Measurements from ENCODE around the gene VPS29.

VPS29 gene

DNA sequence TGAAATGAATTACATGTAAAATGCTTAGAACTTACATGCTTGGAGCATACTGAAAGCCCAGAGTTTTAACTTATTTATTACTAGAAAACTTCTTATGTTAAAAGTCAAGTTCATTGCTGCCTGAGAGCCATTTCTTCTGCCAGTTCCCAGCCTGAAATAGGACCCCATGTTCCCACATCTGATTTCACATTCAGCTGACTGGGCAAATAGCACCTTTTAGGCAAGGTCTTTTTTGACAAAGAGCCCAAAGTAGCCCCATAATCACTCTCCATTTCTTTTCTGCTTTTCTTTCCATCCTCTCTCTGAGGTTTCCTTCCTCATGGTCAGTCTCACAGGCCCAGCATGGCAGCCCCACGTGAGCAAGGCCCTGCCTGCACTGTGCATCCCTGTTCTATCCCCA, 50.6 kb downstream of the VPS29 start:
- FAIRE-seq (no peak), DNase-seq (ENCODE audit: insufficient read length, low spot score) (no peak)

DNA sequence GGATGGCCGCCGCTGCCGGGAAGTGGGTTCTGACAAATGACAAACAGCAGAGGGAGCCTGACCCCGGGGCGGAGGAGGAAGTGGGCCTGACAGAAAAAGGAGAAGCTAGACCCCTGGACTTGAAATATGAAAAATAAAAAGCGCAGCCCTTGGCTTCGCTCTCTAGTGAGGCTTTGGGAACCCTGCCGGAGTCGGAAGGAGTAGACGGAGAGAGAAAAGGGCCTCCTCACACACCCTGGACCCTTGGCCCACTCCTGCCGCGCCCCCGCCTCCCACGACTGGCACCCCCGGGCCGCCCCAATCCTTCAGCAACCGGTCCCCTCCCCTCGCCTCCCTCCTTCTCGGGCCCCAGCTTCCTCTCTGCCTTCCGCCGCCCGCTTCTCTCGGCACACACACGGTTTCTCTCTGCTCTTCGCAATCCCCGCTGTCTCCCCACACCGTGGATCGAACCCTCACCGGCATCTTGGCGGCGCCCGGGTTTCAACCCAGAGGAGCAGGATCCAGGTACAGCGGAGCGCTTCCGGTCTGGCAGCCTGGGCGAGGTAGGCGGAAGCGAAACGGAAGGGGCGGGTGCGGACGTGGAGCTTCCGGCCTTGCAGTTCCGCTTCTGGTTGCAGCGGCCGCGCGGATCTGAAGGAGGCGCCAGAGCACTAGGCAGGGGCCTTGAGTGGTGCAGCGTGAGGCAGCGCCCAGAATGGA, 52.0 kb downstream of the VPS29 start, which contains the start of gene ARPC3:
ARPC3 (minus strand) TSS at position 539 of the 699 bp plus-strand sequence; CDS start at position 462, 77 bp downstream.
- DNase-seq (ENCODE audit: insufficient read length, low spot score) (peak; percentile 81), FAIRE-seq (peak; percentile 91)

DNA sequence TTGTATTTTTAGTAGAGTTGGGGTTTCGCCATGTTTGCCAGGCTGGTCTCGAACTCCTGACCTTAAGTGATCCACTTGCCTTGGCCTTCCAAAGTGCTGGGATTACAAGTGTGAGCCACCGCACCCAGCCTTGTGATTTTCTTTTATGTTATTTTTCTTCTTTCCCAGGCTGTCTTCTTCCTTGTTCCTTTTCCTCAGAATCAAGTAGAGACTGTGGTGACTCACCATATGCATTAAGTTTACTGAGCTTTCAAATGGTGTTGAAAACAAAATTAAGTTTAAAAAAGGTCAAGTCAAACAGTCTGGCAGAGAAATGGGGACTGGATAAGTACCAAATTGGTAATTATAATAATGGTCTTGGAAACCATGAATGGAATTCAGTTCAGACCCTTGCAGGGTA, 57.5 kb downstream of the VPS29 start:
- FAIRE-seq = no peak
- no peak for DNase-seq (ENCODE audit: insufficient read length, low spot score)

Measured in GM19239 (cell line).